GM19099 (cell line): Measurements from ENCODE around the gene BID.

Experiments
- POLR2A ChIP-seq: IDR thresholded peaks from 3 replicates; pipeline ENCODE4 v1.6.1; 2011; ENCODE audit warnings: low read depth; ENCODE audit not compliant: insufficient read length; ENCODE audit errors: extremely low read depth

The BID gene

DNA sequence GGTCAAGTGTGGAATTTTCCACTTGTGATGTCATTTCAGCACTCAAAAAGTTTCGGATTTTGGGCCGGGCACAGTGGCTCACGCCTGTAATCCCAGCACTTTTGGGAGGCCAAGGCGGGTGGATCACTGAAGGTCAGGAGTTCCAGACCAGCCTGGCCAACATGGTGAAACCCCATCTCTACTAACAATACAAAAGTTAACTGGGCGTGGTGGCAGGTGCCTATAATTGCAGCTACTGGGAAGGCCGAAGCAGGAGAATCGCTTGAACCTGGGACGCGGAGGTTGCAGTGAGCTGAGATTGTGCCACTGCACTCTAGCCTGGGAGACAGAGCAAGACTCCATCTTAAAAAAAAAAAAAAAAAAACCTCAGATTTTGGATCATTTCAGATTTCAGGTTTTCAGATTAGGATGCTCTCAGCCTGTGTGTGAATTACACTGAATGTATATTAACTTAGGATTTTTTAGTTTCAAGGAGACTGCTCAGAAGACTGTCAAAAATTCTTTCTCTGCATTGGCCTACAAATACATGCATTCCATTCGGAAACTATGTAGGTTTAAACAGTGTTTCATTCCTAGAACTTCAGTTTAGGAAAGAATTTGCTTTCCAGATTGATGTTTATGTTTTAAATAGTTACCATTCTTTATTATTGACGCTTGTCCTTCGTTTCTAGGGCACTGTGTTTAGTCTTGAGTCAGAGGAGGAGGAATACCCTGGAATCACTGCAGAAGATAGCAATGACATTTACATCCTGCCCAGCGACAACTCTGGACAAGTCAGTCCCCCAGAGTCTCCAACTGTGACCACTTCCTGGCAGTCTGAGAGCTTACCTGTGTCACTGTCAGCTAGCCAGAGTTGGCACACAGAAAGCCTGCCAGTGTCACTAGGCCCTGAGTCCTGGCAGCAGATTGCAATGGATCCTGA, 48.0 kb downstream of the BID start:
- TF ChIP-seq POLR2A: no peak

DNA sequence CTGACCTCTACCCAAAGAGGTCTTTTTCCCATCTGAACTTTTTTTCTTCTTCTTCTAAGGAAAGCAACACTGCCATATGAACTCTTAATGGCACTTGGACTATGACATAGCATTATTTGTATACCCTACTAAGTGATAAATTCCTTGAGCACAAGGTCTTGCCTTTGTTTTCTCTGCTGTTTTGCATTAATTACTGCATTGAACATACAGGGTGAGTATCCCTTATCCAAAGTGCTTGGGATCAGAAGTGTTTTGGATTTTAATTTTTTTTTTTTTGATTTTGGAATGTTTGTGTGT, 48.8 kb downstream of the BID start:
- no peak for TF ChIP-seq POLR2A

DNA sequence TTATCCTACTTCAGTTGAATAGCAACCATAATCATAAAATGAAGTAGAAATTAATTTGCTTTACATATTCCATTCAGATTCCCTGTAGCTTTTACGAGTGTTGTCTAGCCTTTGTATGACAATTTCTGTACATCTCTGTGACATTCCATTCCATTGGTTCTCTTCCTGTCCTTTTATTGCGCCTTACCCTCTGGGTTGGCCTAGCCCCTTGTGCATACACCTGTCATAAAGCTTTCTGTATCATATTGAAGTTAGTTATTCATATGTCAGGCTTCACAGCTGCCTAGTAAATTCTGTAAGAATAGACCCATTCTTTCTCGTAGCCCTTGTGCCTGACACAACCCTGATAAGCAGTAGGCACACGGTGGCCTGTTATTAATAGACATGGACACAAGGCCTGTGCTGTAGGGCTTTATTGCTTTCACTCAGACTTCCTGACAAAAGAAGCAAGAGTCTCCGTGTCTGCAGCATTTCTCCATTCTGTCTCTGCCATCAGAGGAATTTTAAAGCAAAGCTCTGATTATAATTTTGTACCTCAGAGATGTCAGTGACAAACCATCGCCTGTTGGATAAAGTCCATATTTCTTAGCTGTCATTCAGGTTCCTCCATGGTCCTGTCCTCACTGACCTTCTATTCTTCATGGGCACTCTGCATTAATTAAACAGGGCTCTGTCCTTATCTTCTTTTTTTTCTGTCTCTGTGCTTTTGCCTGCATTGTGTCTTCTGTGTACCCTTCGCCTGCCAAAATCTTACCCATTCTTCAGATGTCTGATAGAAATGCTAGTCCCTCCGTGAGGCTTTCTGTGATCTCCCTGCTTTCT, 49.4 kb downstream of the BID start:
- no peak for TF ChIP-seq POLR2A

DNA sequence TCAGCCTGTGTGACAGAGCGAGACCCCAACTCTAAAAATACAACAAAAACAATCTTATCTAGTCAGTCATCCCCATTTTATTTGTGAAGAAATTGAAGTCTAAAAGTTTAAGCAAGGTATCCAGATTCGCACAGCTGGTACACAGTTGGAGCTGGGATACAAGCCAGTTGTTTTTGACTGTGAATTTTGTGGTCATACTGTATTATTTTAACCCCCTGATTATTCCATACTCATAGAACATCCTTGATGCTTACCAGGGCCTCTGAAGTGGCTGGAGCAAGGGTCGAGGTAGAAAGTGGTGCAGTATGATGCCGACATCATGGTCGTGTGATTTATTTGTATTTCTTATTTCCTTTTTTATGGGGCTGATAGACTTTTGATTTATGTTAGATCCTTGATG, 50.0 kb downstream of the BID start:
- no peak for TF ChIP-seq POLR2A

DNA sequence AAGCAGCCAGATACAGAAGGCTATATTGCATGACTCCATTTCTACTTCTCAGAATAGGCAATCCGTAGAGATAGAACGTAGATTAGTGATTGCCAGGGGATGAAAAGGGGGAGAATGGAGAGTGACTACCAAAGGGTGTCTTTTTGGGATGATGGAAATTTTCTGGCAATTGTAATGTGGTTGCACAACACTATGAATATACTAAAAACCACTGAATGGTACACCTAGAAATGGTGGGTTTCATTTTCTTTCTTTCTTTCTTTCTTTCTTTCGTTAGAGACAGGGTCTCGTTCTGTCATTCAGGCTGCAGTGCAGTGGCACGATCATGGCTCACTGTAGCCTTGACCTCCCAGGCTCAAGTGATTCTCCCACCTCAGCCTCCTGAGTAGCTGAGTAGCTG, 54.4 kb downstream of the BID start:
- TF ChIP-seq POLR2A: no peak

DNA sequence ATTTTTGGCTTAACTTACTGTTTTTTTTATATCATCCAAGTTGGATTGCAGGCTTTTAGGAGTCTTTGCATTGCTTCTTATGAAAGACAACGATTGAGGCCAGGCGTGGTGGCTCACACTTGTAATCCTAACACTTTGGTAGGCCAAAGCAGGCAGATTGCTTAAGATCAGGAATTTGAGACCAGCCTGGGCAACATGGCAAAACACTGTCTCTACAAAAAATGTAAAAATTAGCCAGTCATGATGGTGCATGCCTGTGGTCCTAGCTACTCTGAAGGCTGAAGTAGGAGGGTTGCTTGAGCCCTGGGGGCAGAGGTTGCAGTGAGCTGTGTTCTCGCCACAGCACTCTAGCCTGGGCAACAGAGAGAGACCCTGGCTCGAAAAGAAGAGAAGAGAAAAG, 56.6 kb downstream of the BID start:
- no peak for TF ChIP-seq POLR2A

DNA sequence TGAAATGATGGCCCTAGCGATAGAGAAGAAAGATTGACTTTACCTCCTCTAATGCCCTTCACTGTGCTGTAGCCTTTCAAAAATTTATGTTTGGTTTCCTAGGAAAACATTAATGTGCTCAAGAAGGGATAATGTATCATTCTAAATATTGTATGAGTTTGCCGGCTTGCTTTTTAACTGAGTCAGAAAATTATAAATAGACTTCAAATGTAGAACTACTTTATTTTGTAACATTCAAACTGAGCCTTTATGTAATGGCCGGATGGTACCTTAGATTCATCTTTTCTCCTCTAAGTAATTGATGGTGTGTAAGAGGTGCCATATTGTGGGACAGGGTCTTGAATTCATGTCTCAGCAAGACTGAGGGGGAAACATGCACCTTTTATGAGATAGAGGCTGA, 57.7 kb downstream of the BID start:
- TF ChIP-seq POLR2A: no peak

DNA sequence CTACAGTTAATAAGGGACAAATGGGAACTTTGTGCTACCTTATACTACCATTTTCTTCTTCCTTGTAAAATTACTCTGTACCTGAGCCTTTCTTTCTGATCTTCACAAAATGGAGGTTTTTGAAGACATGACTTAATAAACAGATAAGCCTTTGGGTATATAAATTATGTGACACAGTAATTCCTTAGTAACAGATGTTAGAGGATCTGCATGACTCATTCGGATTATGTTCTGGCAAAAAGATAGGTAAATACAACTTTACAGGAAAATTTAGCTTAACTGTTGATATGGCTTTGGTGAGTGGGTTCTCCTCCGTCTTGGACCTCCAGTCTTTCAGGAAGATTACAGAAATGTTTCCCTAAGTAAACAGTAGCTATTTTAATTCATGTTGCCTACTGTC, 61.8 kb downstream of the BID start:
- no peak for TF ChIP-seq POLR2A

DNA sequence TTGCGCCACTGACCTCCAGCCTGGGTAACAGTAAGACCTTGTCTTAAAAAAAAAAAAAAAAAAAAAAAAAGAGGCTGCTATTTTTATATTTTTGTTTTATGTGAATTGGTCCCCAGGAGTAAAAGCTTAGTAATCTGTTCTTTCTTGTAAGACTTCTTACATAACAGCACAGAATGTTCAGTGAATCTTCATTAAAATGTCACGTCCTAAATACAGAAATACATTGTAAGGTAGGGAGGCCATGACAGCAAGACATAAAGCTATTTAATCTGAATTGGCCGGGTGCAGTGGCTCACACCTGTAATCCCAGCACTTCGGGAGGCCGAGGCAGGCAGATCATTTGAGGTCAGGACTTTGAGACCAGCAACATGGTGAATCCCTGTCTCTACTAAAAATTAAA, 64.2 kb downstream of the BID start:
- TF ChIP-seq POLR2A: no peak

DNA sequence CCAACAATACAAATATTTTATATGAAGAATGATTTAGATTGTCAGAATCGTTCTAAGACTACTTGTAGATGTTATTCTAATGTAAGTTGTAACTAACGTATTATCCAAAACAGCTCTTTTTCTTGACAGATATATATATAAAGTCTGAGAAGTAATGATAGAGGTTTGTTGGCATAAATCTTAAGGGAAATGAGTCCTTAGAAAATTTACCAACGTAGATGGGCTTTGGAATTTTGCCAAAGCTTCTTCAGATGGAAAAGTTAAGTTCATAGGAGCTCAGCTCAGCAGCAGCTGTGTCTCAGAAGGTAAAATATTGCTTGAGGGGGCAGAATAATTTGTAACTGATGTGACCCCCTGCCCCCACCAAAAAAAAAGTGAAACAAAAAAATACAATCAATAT, 66.7 kb downstream of the BID start:
- TF ChIP-seq POLR2A: no peak

DNA sequence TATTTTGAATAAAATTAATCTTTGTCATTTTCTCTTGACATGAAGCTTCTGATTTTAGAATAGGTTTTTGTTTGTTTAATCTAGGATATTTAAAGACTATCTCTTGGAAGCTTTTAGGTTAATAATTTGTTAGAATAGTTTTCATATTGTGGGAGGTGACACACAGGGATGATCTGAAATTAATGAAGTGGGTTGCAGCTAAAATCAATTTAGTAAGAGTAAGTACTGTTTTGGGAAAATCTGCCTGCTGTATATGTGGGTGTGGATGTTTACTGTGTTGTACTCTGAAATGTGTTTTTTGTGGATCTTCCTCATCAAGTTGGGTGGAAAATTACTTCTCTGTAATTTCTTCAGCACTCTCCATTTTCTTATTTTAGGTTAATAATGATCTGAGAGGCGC, 67.3 kb downstream of the BID start:
- no peak for TF ChIP-seq POLR2A

DNA sequence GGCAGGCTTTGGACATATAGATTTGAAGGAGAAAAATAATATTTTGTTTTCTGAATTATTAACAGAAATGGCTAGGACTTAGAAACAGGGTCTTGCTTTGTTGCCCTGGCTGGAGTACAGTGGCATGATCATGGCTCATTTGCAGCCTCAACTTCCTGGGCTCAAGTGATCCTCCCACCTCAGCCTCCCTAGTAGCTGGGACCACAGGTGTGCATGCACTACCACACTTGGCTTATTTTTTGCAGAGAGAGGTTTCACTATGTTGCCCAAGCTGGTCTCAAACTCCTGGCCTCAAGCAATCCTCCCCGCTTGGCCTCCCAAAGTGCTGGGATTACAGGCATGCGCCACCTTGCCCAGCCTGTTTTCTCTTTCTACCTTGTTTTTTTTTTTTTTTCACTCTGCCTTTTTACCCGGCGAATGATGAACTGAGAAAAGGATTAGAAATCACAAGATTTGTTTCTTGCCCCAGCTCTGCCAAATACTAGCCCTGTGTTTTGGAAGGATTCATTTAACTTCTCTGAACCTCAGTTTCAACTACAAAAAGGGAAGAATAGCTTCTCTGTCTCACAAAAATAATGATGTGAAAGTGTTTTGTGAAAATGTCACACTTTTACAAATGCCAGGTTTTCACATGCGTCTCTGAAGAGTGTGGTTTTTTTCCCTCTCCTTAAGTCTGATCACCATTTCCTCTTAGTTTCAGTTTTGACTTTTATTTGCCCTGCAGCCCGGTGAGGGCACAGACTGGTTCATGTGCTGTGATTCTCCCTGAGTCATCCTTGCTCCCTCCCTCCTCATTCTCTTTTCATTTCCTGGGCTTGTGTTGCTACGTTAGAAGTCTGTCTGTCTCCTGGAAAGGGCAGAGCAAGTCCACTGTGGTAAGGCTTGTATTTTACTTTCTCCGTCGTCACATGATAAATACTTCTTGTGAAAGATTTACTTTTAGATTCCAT, 68.0 kb downstream of the BID start:
- TF ChIP-seq POLR2A: no peak

DNA sequence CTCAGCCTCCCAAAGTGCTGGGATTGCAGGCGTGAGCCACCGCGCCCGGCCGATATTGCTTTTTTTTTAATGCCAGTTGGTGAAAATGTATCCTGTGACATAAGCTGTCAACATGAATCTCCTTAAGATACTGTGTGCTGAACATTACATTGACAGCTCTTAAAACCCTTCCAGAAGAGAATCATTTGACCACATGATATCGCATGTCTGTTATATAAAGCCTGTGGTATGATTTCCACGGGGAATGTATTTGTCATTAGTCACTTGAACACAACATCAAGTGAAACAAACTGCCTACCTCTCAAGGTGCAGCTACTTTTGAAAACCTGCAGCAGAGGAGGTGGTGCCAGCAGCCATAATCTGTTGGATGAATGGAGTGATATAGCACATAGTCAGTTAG, 68.7 kb downstream of the BID start:
- no peak for TF ChIP-seq POLR2A

DNA sequence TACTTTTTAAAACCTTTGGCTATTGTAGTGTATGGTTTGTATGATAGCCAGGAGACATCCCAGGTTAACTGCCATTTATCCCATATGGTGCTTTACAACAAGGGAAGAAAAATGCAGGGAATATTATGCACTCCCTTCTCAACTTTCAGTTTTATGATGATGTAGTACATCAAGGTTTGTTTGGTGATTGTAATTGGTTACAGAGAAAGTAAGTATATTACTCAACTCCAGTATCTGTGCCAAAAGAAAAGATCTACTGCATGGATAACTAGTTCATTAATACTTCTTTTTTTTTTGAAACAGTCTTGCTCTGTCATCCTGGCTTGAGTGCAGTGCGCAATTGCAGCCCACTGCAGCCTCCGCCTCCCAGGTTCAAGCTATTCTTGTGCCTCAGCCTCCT, 70.5 kb downstream of the BID start:
- TF ChIP-seq POLR2A: no peak

DNA sequence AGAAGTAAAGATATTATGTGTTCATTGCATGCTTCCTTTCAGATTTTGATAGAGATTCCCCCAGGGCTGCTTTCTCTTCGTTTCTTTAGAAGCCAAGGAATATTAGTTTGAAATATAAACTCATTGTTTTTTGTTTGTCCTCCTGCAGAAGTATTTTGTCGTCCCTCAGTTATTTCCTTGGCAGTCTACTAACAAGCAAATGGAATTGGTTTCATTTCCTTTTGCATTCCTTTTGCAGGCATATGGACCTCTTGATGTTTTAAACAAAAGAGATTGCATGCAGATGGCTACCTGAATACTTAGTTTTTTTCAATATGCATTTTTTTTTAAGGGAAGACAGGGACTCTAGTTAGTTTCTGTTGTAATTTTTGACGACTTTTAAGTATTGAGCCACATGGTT, 73.5 kb downstream of the BID start:
- no peak for TF ChIP-seq POLR2A
